ENCODE data around the gene LST1.

GRCh38 chr6:31631209-31631608, 45.1 kb downstream of the LST1 start:
- no peak for TF ChIP-seq EZH2 (IDR thresholded peaks at IDR 0.05; ENCODE audit: borderline replicate concordance, insufficient read depth, low read depth, low read length, poor library complexity, severe bottlenecking)
- TF ChIP-seq CTCF (IDR thresholded peaks at IDR 0.05) = no peak

Data from B cell (primary cell).